ENCODE results near the gene TMEM63A.

GRCh38 chr1:225849925-225850324 is 32.3 kb downstream of the TMEM63A start:
- TF ChIP-seq FOSL2 (IDR thresholded peaks at IDR 0.05; ENCODE audit: borderline replicate concordance, low read depth) (no peak), TAF1 (IDR thresholded peaks at IDR 0.05; ENCODE audit: borderline replicate concordance, low read depth, low read length) (no peak), JUND (IDR thresholded peaks at IDR 0.05) (no peak), TEAD4 (IDR thresholded peaks at IDR 0.05; ENCODE audit: borderline replicate concordance, insufficient read depth) (no peak), MAX (IDR thresholded peaks at IDR 0.05; ENCODE audit: low read depth) (no peak), SMC3 (IDR thresholded peaks at IDR 0.05; ENCODE audit: low read depth, low read length) (no peak), POLR2AphosphoS5 (IDR thresholded peaks at IDR 0.05; ENCODE audit: low read depth, low read length) (no peak), MXI1 (IDR thresholded peaks at IDR 0.05; ENCODE audit: low read depth, low read length) (no peak), EP300 (IDR thresholded peaks at IDR 0.05; ENCODE audit: borderline replicate concordance in 1 of 2, low read depth in 1 of 2, low read length in 1 of 2) (no peak), ZBTB33 (IDR thresholded peaks at IDR 0.05; ENCODE audit: borderline replicate concordance, low read depth) (no peak), CHD2 (IDR thresholded peaks at IDR 0.05; ENCODE audit: low read length, partially characterized antibody) (no peak)
- TF ChIP-seq, protein P1, sequence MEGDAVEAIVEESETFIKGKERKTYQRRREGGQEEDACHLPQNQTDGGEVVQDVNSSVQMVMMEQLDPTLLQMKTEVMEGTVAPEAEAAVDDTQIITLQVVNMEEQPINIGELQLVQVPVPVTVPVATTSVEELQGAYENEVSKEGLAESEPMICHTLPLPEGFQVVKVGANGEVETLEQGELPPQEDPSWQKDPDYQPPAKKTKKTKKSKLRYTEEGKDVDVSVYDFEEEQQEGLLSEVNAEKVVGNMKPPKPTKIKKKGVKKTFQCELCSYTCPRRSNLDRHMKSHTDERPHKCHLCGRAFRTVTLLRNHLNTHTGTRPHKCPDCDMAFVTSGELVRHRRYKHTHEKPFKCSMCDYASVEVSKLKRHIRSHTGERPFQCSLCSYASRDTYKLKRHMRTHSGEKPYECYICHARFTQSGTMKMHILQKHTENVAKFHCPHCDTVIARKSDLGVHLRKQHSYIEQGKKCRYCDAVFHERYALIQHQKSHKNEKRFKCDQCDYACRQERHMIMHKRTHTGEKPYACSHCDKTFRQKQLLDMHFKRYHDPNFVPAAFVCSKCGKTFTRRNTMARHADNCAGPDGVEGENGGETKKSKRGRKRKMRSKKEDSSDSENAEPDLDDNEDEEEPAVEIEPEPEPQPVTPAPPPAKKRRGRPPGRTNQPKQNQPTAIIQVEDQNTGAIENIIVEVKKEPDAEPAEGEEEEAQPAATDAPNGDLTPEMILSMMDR (IDR thresholded peaks at IDR 0.05) = no peak

Measured in SK-N-SH (cell line).